Astrocyte of the hippocampus (primary cell): Measurements from ENCODE around the gene IFNL1.
"Not testable (repeated sequence)": the region's sequence is repeated elsewhere in the genome, so short reads cannot be mapped to it uniquely, and the experiment has no call there.

ENCODE experiments used
- DNase-seq: peaks from one replicate; pipeline ENCODE4 v3.0.0; 2011; ENCODE audit warnings: low read depth, low spot score

The IFNL1 gene

DNA sequence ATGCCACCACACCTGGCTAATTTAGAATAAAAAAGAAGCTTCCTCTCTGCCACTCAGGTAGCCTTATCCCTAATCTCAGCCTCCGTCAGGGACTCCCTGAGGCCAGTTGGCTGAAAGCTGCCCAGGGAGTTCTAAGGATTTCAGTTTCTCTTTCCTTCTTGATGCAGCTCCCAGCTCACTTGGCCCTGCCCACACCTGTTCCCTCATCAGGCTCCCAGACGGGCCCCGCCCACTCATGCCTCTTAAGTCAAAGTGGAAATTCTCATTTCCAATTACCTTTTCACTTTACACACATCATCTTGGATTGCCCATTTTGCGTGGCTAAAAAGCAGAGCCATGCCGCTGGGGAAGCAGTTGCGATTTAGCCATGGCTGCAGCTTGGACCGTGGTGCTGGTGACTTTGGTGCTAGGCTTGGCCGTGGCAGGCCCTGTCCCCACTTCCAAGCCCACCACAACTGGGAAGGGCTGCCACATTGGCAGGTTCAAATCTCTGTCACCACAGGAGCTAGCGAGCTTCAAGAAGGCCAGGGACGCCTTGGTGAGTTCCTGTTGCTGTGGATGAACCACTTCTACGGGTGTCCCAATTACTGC lies at the start of gene IFNL1:
Gene IFNL1 (plus strand): TSS at position 353 of the 591 bp plus-strand sequence. CDS start 15 bp downstream, at position 368.
- no peak for DNase-seq

DNA sequence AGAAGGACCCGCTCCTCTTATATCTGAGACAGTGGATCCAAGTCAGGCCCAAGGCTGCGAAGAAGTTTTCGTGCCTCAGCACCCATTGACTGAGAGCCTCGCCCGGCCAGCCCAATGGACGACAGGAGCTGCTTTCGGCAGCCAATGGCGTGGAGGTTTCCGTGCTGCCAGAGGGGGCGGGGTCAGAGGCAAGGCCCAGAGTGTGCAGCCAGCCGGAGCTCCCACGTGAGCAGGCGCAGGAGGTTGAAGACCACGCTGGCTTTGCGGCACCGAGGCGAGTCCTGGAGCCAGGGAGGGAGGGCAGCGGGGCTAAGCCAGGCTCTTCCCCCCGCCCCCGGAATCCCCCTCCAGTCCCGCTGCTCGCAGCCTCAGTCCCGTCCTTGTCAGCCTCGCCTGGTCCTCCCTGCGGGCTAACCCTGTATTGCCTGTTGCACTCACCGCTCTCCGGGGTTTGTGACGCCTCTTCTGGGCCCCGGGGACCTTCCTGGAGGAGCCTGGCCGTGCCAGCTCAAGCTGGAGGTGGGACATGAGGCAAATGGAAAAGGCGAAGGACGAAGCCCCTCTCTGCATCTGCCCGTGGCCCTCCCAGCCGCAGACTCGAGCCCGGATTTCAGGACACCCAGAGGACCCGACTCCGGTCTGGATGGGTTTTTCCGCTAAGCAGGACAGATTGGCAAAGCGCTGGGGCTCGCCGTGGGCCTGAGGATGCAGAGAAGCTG lies 49.1 kb upstream of the IFNL1 start:
- DNase-seq, result peak; percentile 29

DNA sequence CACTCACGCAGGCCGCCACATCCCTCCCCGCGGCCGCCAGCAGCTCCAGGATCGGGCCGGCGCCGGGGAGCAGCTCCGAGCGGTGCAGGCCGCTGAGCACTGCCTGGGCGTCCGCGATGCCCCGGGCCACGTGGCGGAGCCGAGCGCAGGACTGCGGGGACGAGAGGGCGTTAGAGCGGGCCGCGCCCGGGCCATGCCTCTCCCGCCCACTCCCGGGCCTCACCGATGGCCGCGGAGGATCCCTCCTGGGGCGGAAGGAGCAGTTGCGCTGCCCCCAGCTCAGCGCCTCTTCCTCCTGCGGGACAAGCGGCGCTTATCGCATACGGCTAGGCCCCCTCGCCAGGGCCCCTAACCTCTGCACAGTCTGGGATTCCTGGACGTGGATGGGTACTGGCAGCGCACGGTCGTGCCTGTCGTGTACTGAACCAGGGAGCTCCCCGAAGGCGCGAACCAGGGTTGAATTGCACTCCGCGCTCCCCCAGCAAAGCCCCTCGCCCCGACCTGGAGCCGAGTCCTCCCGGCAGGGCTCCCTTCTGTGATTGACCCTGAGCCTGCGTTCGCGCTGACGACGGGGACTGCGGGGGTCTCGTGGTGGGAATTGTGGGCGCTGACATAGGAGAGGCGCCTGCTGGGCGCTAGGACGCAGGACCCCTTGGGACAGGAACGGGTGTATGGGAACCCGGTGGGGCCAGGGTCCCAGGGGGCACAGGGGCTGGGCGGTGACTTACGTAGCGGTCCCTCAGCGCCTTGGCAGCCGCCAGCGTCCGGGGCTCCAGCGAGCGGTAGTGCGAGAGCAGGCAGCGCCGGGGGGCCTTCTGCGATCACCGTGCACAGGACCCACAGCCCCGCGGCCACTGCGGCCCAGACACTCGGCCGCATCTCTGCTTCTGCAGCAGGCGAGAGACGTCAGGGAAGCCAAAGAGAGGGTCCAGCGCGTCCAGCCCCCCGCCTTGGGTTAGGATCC lies 48.2 kb upstream of the IFNL1 start:
- DNase-seq, result peak; percentile 35

DNA sequence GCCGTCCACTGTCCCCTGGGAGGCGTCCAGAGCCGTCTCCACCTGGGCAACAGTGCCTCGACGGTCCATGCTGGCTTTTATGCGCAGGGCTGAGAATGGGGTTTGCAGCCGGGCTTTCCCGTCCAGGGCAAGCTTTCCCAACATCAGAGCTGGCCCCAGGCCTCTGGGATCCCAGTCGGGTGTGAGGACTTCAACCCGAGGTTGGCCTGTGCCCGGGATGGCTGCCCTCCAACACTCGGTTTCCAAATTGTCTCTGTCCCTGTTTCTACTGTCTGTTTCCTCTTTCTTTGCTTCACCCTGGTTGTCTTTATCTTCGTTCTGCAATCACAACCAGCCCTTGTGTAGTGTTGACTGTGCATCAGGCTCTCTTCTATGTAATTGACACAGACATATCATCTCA lies 47.4 kb upstream of the IFNL1 start, which contains the start of gene IFNL4:
Gene IFNL4 (minus strand): TSS at position 51 of the 400 bp plus-strand sequence.
- no peak for DNase-seq

DNA sequence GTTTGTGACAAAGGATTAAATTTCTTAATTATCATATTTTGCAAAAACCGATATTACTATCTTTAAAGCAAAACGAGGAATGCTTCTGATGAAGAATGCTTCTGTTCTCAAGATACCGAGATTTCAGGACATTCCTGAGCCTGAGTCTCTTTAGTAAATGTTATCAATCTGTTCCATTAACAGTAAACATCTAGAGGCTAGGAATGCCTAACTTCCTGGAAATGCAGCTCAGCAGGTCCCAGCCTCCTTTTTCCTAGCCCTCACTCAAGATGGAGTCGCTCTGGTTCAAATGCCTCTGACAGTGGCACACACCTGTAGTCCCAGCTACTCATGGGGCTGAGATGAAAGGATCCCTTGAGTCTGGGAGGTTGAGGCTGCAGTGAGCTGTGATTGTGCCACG lies 45.1 kb upstream of the IFNL1 start:
- DNase-seq, result no peak

DNA sequence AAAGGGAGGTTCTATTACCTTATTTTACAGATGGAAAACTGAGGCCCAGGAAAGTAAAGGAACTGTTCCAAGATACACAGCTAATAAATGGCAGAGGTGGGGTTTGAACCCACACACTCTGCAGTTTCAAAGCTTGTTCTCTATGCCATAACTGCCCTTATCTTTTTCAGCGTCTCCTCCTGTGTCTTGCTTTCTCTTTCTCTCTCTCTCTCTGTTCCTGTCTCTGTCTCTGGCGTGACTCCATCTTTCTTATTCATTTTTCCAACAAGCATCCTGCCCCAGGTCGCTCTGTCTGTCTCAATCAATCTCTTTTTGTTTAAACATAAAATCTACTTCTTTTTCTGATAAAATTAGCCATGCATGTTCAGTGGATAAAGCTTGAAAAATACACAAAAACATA lies 44.4 kb upstream of the IFNL1 start:
- DNase-seq, result no peak

DNA sequence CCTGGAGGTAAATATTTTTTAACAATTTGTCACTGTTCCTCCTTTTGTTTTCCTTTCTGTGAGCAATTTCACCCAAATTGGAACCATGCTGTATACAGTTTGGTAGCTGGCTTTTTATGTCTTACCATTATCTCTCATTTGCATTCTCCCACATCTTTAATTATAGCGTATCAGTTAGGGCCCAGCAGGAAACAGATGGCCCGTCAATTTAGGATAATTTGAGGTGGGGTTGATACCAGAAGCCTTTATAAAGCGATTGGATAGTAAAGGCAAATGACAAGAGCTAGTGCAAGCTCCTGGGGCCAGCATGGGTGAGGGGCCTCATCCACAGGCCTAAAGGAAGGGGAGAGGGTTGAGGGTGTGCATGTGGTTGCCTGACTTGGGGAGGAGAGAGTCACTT lies 43.7 kb upstream of the IFNL1 start:
- no peak for DNase-seq

DNA sequence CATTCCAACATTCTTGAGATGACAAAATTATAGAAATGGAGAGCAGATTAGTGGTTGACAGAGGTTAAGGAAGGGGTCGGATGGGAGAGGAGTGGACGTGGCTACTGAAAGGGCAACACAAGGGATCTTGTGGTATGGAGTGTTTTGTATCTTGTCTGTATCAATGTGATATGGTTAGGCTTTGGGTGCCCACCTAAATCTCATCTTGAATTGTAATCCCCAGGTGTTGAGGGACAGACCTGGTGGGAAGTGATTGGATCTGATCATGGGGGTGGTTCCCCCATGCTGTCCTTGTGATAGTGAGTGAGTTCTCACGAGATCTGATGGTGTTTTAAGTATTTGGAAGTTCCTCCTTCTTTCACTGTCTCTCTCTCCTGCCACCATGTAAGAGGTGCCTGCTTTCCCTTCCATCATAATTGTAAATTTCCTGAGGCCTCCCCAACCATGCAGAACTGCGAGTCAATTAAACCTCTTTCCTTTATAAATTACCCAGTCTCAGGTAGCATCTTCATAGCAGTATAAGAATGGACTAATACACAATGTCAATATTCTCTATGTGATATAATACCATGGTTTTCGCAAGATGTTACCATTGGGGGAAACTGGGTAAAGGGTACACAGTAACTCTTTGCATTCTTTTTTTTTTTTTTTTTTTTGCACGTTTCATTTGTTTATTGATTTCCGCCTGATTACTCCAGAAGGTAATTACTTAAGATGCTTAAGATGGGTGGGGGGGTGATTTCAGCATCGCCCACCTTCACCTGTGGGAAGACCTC lies 42.6 kb upstream of the IFNL1 start:
- DNase-seq, result no peak

DNA sequence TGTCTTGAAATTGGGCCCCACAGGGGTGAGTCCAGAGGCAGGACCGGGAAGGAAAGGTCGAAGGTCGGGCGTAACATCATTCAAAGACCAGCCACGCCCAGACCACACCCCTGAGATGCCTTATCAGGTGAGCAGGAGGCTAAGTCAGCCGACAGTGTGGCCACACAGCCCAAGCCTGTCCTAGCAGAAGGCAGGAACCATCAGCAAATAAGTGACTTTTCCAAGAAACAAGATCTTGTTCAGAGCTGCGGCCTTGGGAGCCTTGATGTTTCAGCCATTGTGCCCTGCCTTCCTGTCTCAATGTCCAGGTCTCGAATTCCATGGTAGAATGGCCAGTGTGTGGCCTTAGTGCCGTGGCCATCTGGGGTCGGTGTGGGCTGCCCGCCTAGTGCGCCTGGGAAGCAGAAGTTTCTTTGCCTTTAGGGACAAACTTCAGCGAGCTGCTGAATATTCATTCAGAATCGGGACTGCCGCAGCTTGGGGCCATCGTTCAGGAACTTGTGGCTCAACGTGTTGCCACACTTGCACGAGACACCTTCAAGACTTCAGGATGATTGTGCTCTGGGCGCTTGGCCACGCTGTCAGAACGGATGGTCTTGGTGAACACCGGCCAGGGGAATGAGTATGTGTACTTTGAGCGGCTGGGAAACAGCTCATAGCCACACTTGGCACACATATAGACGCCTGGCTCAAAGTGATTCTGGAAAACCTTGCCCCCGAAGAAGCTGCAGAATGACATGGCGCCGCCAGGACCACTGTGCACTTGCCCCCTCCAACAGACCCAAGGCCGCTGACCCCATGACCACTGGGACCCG lies 41.5 kb upstream of the IFNL1 start:
- no peak for DNase-seq

DNA sequence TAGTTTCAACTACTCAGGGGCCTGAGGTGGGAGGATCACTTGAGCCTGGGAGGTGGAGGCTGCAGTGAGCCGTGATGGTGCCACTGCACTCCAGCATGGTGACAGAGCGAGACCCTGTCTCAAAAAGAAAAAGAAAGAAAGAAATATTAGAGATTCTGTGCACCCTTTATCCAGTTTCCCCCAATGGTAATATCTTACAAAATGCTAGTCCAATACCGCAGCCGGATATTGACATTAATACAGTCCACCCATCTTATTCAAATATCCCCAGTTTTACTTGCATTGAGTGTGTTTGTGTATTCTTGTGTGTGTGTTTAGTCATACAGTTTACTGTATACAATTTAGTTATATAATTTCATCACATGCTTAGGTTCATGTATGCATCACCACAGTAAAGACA lies 39.0 kb upstream of the IFNL1 start:
- no peak for DNase-seq

DNA sequence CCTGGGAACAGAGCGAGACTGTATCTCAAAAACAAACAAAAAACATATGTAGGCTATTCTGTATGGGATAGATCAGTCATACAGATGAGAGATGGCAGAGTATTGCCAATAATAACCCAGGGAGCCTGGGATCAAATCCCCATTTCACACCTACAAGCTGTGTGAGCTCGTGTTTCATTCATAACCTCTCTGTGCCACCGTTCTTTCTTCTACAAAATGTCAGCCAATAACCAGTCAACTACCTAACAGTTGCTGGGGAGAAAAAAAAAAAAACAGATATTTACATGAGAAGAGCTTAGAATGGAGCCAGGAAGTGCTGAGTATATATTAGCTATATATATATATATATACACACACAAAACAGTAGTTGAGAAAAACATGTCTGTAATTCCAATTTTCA lies 34.5 kb upstream of the IFNL1 start:
- no peak for DNase-seq

DNA sequence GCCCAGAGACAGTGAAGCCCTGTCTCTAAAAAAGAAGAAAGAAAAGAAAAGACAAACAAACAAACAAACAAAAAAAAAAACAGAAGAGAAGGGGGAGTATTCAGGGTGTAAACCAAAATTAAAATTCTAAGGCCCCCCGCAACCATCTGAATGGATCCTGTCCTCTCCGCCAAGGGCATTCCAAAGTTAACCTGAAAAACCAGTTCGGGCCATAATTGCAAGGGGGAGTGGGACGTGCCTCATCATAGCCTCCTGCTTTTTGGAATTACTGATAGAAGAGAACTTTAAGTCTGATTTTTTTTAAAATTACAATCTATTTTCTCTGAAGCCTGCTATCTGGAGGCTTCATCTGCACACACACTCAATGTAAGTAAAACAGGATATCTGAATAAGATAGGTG lies 33.7 kb upstream of the IFNL1 start:
- DNase-seq, result no peak

DNA sequence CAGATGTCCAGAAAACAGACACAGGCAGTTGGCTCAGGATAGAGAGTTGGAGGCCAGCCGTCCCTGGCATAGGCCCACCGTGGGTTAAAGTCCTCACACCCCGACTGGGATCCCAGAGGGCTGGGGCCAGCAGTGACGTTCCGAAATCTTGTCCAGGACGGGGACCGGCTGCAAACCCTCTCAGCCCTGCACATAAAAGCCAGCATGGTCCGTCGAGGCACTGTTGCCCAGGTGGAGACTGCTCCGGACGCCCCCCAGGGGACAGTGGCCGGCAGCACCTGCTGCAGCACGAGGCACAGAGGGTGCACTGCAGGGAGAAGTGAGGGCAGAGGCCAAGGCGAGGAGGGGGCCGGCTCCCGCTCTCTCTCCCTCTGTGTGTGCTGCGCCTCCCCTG lies 32.3 kb upstream of the IFNL1 start:
- DNase-seq, result no peak

DNA sequence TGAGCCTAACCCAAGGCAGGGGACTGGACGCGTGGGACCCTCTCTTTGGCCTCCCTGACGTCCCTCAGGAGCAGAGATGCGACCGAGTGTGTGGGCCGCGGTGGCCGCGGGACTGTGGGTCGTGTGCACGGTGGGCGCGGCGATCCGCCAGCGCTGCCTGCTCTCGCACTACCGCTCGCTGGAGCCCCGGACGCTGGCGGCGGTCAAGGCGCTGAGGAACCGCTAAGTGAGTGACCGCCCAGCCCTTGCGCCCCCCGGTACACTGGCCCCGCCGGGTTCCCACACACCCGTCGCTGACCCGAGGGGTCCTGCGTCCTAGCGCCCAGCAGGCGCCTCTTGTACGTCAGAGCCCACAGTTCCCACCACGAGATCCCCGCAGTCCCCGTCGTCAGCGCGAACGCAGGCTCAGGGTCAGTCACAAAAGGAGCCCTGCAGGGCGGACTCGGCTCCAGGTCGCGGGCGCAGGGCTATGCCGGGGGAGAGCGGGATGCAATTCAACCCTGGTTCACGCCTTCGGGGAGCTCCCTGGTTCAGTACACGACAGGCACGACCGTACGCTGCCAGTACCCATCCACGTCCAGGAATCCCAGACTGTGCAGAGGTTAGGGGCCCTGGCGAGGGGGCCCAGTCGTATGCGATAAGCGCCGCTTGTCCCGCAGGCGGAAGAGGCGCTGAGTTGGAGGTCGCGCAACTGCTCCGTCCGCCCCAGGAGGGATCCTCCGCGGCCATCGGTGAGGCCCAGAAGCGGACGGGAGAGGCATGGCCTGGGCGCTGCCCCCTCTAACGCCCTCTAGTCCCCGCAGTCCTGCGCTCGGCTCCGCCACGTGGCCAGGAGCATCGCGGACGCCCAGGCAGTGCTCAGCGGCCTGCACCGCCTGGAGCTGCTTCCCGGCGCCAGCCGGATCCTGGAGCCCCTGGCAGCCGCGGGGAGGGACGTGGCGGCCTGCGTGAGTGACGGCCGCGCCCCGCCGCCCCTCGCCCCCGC lies 31.6 kb upstream of the IFNL1 start:
- peak; percentile 41 for DNase-seq

DNA sequence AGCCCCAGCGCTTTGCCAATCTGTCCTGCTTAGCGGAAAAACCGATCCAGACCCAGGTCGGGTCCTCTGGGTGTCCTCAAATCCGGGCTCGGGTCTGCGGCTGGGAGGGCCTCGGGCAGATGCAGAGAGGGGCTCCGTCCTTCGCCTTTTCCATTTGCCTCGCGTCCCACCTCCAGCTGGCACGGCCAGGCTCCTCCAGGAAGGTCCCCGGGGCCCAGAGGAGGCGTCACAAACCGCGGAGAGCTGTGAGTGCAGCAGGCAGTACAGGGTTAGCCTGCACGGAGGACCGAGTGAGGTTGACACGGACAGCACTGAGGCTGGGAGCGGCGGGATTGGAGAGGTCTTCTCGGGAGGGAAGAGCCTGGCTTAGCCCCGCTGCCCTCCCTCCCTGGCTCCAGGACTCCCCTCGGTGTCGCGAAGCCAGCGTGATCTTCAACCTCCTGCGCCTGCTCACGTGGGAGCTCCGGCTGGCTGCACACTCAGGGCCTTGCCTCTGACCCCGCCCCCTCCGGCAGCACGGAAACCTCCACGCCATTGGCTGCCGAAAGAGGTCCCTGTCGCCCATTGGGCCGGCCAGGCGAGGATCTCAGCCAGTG lies 30.8 kb upstream of the IFNL1 start:
- no peak for DNase-seq

DNA sequence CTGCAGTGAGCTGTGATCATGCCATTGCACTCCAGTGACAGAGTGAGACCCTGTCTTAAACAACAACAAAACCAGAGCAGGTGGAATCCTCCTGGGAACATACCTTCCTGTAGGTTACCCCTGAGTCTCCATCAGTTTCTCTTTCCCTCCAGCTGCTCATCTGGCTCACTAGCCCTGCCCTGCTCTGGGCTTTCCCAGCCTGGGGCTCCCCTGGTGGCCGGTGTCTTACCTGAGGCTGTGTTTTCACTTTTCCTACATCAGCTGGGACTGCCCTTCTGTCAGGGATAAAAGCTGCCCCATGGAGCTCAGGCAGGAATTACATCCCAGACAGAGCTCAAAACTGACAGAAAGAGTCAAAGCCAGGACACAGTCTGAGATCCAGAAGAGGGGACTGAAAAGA lies 28.1 kb upstream of the IFNL1 start, which contains the start of gene IFNL2:
Gene IFNL2 (plus strand): TSS at position 312 of the 400 bp plus-strand sequence. CDS start 173 bp downstream, outside the sequence.
- DNase-seq, result not testable (repeated sequence)

DNA sequence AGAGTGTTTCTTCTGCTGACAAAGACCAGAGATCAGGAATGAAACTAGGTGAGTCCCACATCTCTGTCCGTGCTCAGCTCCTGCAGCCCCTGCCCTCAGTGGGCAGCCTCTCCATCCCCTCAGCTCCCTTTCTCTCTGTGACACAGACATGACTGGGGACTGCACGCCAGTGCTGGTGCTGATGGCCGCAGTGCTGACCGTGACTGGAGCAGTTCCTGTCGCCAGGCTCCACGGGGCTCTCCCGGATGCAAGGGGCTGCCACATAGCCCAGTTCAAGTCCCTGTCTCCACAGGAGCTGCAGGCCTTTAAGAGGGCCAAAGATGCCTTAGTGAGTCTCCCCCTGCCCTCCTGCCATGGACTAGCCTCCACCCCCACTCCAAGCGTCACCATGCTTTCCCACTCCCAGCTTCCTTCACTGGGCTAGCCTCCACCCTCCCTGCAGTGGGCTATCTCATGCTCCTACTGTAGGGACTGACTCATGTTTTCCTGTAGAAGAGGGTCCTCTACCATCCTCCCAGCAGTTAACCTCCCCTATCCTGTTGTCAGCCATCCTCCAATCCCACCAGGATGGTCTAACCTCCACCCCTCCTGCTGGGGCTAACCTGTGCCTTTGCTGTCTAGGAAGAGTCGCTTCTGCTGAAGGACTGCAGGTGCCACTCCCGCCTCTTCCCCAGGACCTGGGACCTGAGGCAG lies 27.5 kb upstream of the IFNL1 start:
- not testable (repeated sequence) for DNase-seq

DNA sequence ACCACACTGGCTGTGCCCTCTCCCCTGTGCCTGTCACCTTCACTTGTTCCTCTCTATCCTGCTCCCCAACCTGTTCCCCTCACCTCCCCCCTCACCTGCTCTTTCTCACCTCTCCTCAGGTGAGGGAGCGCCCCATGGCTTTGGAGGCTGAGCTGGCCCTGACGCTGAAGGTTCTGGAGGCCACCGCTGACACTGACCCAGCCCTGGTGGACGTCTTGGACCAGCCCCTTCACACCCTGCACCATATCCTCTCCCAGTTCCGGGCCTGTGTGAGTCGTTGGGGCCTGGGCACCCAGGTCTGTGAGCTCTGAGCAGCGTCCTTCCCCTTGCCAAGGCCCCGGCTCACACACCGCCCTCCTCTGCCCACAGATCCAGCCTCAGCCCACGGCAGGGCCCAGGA lies 26.8 kb upstream of the IFNL1 start:
- not testable (repeated sequence) for DNase-seq
